GF-D8 (cell line): ENCODE data around the gene CPA2.
"Not testable (repeated sequence)": the region's sequence is repeated elsewhere in the genome, so short reads cannot be mapped to it uniquely, and the experiment has no call there.

Source experiments
- DNase-seq: peaks from one replicate; lab custom pipeline; 2025; lab: John Stamatoyannopoulos, UW

Gene CPA2

GRCh38 chr7:130314305-130314704 is 47.6 kb downstream of the CPA2 start:
- DNase-seq: no peak

- no peak for DNase-seq
These were observed 52.9 kb downstream of the CPA2 start for GRCh38 chr7:130319541-130319940.

- DNase-seq: not testable (repeated sequence)
These were observed 55.0 kb downstream of the CPA2 start for GRCh38 chr7:130321542-130322229.

- no peak for DNase-seq
These were observed 56.0 kb downstream of the CPA2 start for GRCh38 chr7:130322615-130323014.

- no peak for DNase-seq
These were observed 57.8 kb downstream of the CPA2 start for GRCh38 chr7:130324306-130324943.

- no peak for DNase-seq
These were observed 63.0 kb downstream of the CPA2 start for GRCh38 chr7:130329681-130330080.

GRCh38 chr7:130332259-130333053 is 65.8 kb downstream of the CPA2 start:
- DNase-seq: no peak

- no peak for DNase-seq
These were observed 67.2 kb downstream of the CPA2 start for GRCh38 chr7:130333832-130334231.

- no peak for DNase-seq
These were observed 67.6 kb downstream of the CPA2 start for GRCh38 chr7:130334274-130334673.

- DNase-seq: no peak
These were observed 70.8 kb downstream of the CPA2 start for GRCh38 chr7:130337410-130337971.

- DNase-seq: no peak
These were observed 71.6 kb downstream of the CPA2 start for GRCh38 chr7:130338233-130338632.
